ENCODE data around the gene CABS1. TPM values are rescaled to one million over a fixed set of nuclear protein-coding genes. Genes with fewer than 3 reads are reported as not detected.

The CABS1 gene
- total RNA-seq, 1 donor from 2014 or later = not detected

DNA sequence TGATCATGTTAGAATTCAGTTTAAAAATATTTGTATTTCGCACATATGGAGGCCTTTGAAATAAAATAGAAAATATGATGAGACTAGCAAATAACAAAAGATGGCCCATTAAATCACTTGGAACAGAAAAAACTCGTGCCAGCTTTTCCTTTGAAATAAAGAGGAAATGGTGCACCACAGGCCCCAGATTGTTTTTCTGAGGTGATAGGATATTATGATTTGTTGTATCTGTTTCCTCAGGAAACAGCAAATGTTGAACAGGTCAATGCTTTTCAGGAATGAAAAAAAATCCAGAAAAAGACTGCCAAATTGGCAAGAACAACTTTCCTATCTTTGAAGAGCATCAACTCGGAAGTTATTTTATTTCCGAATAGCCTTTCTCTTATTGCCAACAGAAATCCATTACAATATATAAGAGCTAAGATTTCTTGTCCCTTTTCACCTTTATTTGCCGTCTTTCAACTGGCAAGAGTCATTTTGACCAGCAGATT is 48.0 kb downstream of the CABS1 start, which contains the start of gene SMR3B:
Gene SMR3B, plus strand, starts transcription at position 441 of the 491 bp plus-strand sequence. CDS start 1,380 bp downstream, outside the sequence.
- Histone ChIP-seq H3K4me3 (ENCODE audit: low read depth, low read length) (no peak within 1 kb of the TSS), H3K36me3 (ENCODE audit: control insufficient read depth, insufficient read depth, low read length) (no peaks in the 10 kb centered on the region), H3K27me3 (ENCODE audit: control insufficient read depth, insufficient read depth, low read length) (no peaks in the 10 kb centered on the region)
- no peak for TF ChIP-seq CTCF (IDR thresholded peaks at IDR 0.05; ENCODE audit: insufficient read depth, low read length, severe bottlenecking)
- DNase-seq (ENCODE audit: low read depth) = no peak
- no peak for FAIRE-seq

Other genes starting within 250 kb of the CABS1 start
- not detected in 2 replicates for gene PRR27, start 180.7 kb upstream of the CABS1 start, total RNA-seq
- gene ODAM, start 139.3 kb upstream of the CABS1 start, total RNA-seq = not detected in 2 replicates
- gene FDCSP, start 108.9 kb upstream of the CABS1 start, total RNA-seq = not detected in 2 replicates
- gene CSN3, start 92.4 kb upstream of the CABS1 start, total RNA-seq = not detected in 2 replicates
- not detected in 2 replicates for gene SMR3A, start 25.8 kb downstream of the CABS1 start, total RNA-seq
- gene SMR3B, start 48.1 kb downstream of the CABS1 start, total RNA-seq = not detected in 2 replicates
- not detected in 2 replicates for gene OPRPN, start 63.0 kb downstream of the CABS1 start, total RNA-seq
- not detected in 2 replicates for gene MUC7, start 137.2 kb downstream of the CABS1 start, total RNA-seq
- gene AMTN, start 183.6 kb downstream of the CABS1 start, total RNA-seq = 0.38 and 0.79 TPM in 2 replicates

Measured in bronchial epithelial cell (primary cell).